ENCODE results near the gene TM4SF1.
"Not testable (repeated sequence)": the region's sequence is repeated elsewhere in the genome, so short reads cannot be mapped to it uniquely, and the experiment has no call there.

The TM4SF1 gene

GRCh38 chr3:149381173-149382100, 4.0 kb upstream of the TM4SF1 start:
- Histone ChIP-seq H3K27ac (peak overlapping the region; percentile 55 to 69), H3K4me3 (no peak overlapping the region), H3K4me1 (peaks cover 0 to 49% (median 17%) of the 10 kb centered on the region in 4 donors), H3K9me3 (no peaks in the 10 kb centered on the region), H3K27me3 (no peaks in the 10 kb centered on the region), H3K36me3 (no peaks in the 10 kb centered on the region)
- DNase-seq, result no peak
- TF ChIP-seq CTCF (IDR thresholded peaks at IDR 0.05), result no peak
- intact Hi-C loops (cut with DNase I; ENCODE audit: low total_unique reads), result loop anchor here (5.0 to 10.0 kb wide), 2 partner anchors 84 to 273 kb away; partner anchors contain the start of gene WWTR1

- intact Hi-C loops (cut with DNase I; ENCODE audit: low total_unique reads), result loop anchor here (5.0 to 10.0 kb wide), 2 partner anchors 83 to 275 kb away; partner anchors contain the start of gene WWTR1
- not testable (repeated sequence) for H3K9me3 ChIP-seq, H3K4me3 ChIP-seq, DNase-seq, H3K36me3 ChIP-seq, H3K27me3 ChIP-seq, H3K27ac ChIP-seq
- H3K4me1 ChIP-seq, result peaks cover 0 to 50% (median 17%) of the 10 kb centered on the region in 4 donors
Measured at GRCh38 chr3:149380220-149380619, 2.8 kb upstream of the TM4SF1 start.

- no peaks in the 10 kb centered on the region for H3K9me3 ChIP-seq
- no peaks in the 10 kb centered on the region for H3K27me3 ChIP-seq
- DNase-seq, result no peak
- H3K4me3 ChIP-seq, result no peak overlapping the region
- no peak for TF ChIP-seq CTCF (IDR thresholded peaks at IDR 0.05)
- H3K27ac ChIP-seq, result peak overlapping the region; percentile 71 to 75
- H3K36me3 ChIP-seq, result peaks cover 6 to 12% (median 11%) of the 10 kb centered on the region in 3 donors
- peaks cover 0 to 59% (median 19%) of the 10 kb centered on the region in 4 donors for H3K4me1 ChIP-seq
- intact Hi-C loops (cut with DNase I; ENCODE audit: low total_unique reads), result no loop called here
Measured at GRCh38 chr3:149378478-149379309, 1.2 kb upstream of the TM4SF1 start.

GRCh38 chr3:149376718-149377407, 586 bp downstream of the TM4SF1 start:
- Histone ChIP-seq H3K9me3 (no peaks in the 10 kb centered on the region), H3K4me3 (peak overlapping the region; percentile 51 to 59), H3K36me3 (peaks cover 6 to 19% (median 12%) of the 10 kb centered on the region in 3 donors), H3K4me1 (peaks cover 0 to 66% (median 16%) of the 10 kb centered on the region in 4 donors), H3K27me3 (no peaks in the 10 kb centered on the region), H3K27ac (peak overlapping the region; percentile 71 to 75)
- no peak for TF ChIP-seq CTCF (IDR thresholded peaks at IDR 0.05)
- DNase-seq, result no peak
- intact Hi-C loops (cut with DNase I; ENCODE audit: low total_unique reads), result no loop called here

GRCh38 chr3:149375501-149376196, 1.8 kb downstream of the TM4SF1 start:
- intact Hi-C loops (cut with DNase I; ENCODE audit: low total_unique reads), result no loop called here
- no peak for TF ChIP-seq CTCF (IDR thresholded peaks at IDR 0.05)
- Histone ChIP-seq H3K4me1 (peaks cover 0 to 71% (median 16%) of the 10 kb centered on the region in 4 donors), H3K4me3 (peak overlapping the region; percentile 51 to 59), H3K27me3 (no peaks in the 10 kb centered on the region), H3K9me3 (no peaks in the 10 kb centered on the region), H3K27ac (peak overlapping the region; percentile 71 to 75), H3K36me3 (peaks cover 10 to 19% (median 19%) of the 10 kb centered on the region in 3 donors)
- DNase-seq, result no peak

Data from tibial artery (tissue), 4 donors.